DOHH2 (cell line): ENCODE results near the gene RBMS3.

Experiments
- H3F3A ChIP-seq: fragments of 200-600 bp; sonication (generic), shearing (Covaris generic); 2 replicates; pipeline ENCODE4 v1.6.0; 2016; ENCODE audit warnings: antibody characterized with exemption, mild to moderate bottlenecking; ENCODE audit not compliant: control insufficient read depth, insufficient read depth
- H3K27ac ChIP-seq: fragments of 200-600 bp; sonication (generic); 2 replicates; pipeline ENCODE4 v1.5.1; 2014; ENCODE audit warnings: low read depth, mild to moderate bottlenecking, low read length, moderate library complexity
- H3K27me3 ChIP-seq: fragments of 200-600 bp; sonication (generic); 2 replicates; pipeline ENCODE4 v1.6.1; 2014; ENCODE audit warnings: mild to moderate bottlenecking, low read length, mixed read lengths; ENCODE audit not compliant: control insufficient read depth
- H3K36me3 ChIP-seq: fragments of 200-600 bp; sonication (generic); 2 replicates; pipeline ENCODE4 v1.6.1; 2014; ENCODE audit warnings: mild to moderate bottlenecking, low read length, moderate library complexity, mixed read lengths; ENCODE audit not compliant: control insufficient read depth
- H3K4me1 ChIP-seq: fragments of 200-600 bp; sonication (generic); 2 replicates; pipeline ENCODE4 v1.6.1; 2014; ENCODE audit warnings: mild to moderate bottlenecking, low read length, mixed read lengths; ENCODE audit not compliant: control insufficient read depth
- H3K4me2 ChIP-seq: fragments of 200-600 bp; sonication (generic); 2 replicates; pipeline ENCODE4 v1.6.0; 2014; ENCODE audit warnings: mild to moderate bottlenecking, low read length, moderate library complexity
- H3K4me3 ChIP-seq: fragments of 200-600 bp; sonication (generic); 2 replicates; pipeline ENCODE4 v1.5.1; 2014; ENCODE audit warnings: mild to moderate bottlenecking, low read length, mixed read lengths
- H3K79me2 ChIP-seq: fragments of 200-600 bp; sonication (generic); 2 replicates; pipeline ENCODE4 v1.6.1; 2014; ENCODE audit warnings: mild to moderate bottlenecking, low read length, mixed read lengths; ENCODE audit not compliant: control insufficient read depth
- H3K9me2 ChIP-seq: fragments of 200-600 bp; sonication (generic); replicated peaks from 2 replicates; pipeline ENCODE4 v1.6.1; 2014; ENCODE audit warnings: mild to moderate bottlenecking, low read length, mixed read lengths; ENCODE audit not compliant: control insufficient read depth
- H3K9me3 ChIP-seq: fragments of 200-600 bp; sonication (generic); 2 replicates; pipeline ENCODE4 v1.6.1; 2014; ENCODE audit warnings: antibody characterized with exemption, low read length, mixed read lengths; ENCODE audit not compliant: control insufficient read depth, insufficient read depth
- H4K20me1 ChIP-seq: fragments of 200-600 bp; sonication (generic); 2 replicates; pipeline ENCODE4 v1.6.0; 2014; ENCODE audit warnings: low read depth, mild to moderate bottlenecking, antibody characterized with exemption, low read length, moderate library complexity; ENCODE audit not compliant: control insufficient read depth, insufficient read depth
- CTCF ChIP-seq: fragments of 200-600 bp; sonication (generic); IDR thresholded peaks from one replicate; pipeline ENCODE4 v1.5.1; 2014; ENCODE audit warnings: antibody characterized with exemption, mild to moderate bottlenecking, low read depth, low read length; ENCODE audit not compliant: poor library complexity, severe bottlenecking
- EZH2phosphoT487 ChIP-seq: fragments of 200-600 bp; sonication (generic); IDR thresholded peaks from 2 replicates; pipeline ENCODE4 v1.6.1; 2017; ENCODE audit warnings: borderline replicate concordance, mild to moderate bottlenecking, antibody characterized with exemption, low read length, moderate library complexity, mixed read lengths

The RBMS3 gene

GRCh38 chr3:29823233-29823632, 542.4 kb downstream of the RBMS3 start:
- H3F3A ChIP-seq, result no peaks in the 10 kb centered on the region
- H4K20me1 ChIP-seq, result no peaks in the 10 kb centered on the region
- H3K79me2 ChIP-seq, result no peaks in the 10 kb centered on the region
- no peaks in the 10 kb centered on the region for H3K9me3 ChIP-seq
- TF ChIP-seq CTCF, result no peak
- no peak for TF ChIP-seq EZH2phosphoT487
- peaks cover 5% of the 10 kb centered on the region; the same call in 1 of the 2 replicates for H3K4me1 ChIP-seq
- H3K27ac ChIP-seq, result no peak overlapping the region
- no peak overlapping the region for H3K4me2 ChIP-seq
- no peaks in the 10 kb centered on the region for H3K27me3 ChIP-seq
- H3K36me3 ChIP-seq, result no peaks in the 10 kb centered on the region
- H3K4me3 ChIP-seq, result no peak overlapping the region
- H3K9me2 ChIP-seq, result no peaks in the 10 kb centered on the region

- Histone ChIP-seq H3K9me2 (no peaks in the 10 kb centered on the region), H3K27me3 (no peaks in the 10 kb centered on the region), H3K4me2 (no peak overlapping the region), H3F3A (no peaks in the 10 kb centered on the region), H3K79me2 (no peaks in the 10 kb centered on the region), H3K9me3 (no peaks in the 10 kb centered on the region), H4K20me1 (no peaks in the 10 kb centered on the region), H3K27ac (no peak overlapping the region), H3K36me3 (no peaks in the 10 kb centered on the region), H3K4me3 (no peak overlapping the region), H3K4me1 (peaks cover 5% of the 10 kb centered on the region; the same call in 1 of the 2 replicates)
- TF ChIP-seq EZH2phosphoT487 (no peak), CTCF (no peak)
These were observed 545.8 kb downstream of the RBMS3 start for GRCh38 chr3:29826712-29827111.

GRCh38 chr3:29827756-29828155, 546.9 kb downstream of the RBMS3 start:
- Histone ChIP-seq H3K36me3 (no peaks in the 10 kb centered on the region), H3K9me2 (no peaks in the 10 kb centered on the region), H3K9me3 (no peaks in the 10 kb centered on the region), H3K4me2 (no peak overlapping the region), H3K27ac (no peak overlapping the region), H3K27me3 (no peaks in the 10 kb centered on the region), H3K79me2 (no peaks in the 10 kb centered on the region), H3K4me1 (no peaks in the 10 kb centered on the region), H3F3A (no peaks in the 10 kb centered on the region), H4K20me1 (no peaks in the 10 kb centered on the region), H3K4me3 (no peak overlapping the region)
- no peak for TF ChIP-seq CTCF

- Histone ChIP-seq H3F3A (no peaks in the 10 kb centered on the region), H3K27me3 (no peaks in the 10 kb centered on the region), H3K4me2 (no peak overlapping the region), H3K9me2 (no peaks in the 10 kb centered on the region), H3K9me3 (no peaks in the 10 kb centered on the region), H3K4me1 (no peaks in the 10 kb centered on the region), H3K4me3 (no peak overlapping the region), H3K27ac (no peak overlapping the region), H3K36me3 (no peaks in the 10 kb centered on the region), H4K20me1 (no peaks in the 10 kb centered on the region), H3K79me2 (no peaks in the 10 kb centered on the region)
- TF ChIP-seq CTCF (no peak), EZH2phosphoT487 (no peak)
These were observed 548.5 kb downstream of the RBMS3 start for GRCh38 chr3:29829340-29829739.
